H9 (cell line): ENCODE results near the gene PAX6. TPM values are rescaled to one million over a fixed set of nuclear protein-coding genes. Genes with fewer than 3 reads are reported as not detected.

Experiments
- DNase-seq: peaks from one replicate; pipeline ENCODE4 v3.0.0-alpha.2; 2017
- H2AFZ ChIP-seq: one replicate; pipeline ENCODE4 v1.6.1; 2013; ENCODE audit warnings: mild to moderate bottlenecking, low read length, control low read depth, moderate library complexity
- H2AK5ac ChIP-seq: 2 replicates; pipeline ENCODE4 v1.6.1; 2013; ENCODE audit warnings: low read length, control low read depth, mixed read lengths; ENCODE audit not compliant: insufficient read length
- H2BK120ac ChIP-seq: one replicate; pipeline ENCODE4 v1.6.1; 2013; ENCODE audit warnings: low read depth, mild to moderate bottlenecking, low read length, control low read depth, inconsistent platforms; ENCODE audit not compliant: poor library complexity, severe bottlenecking
- H2BK12ac ChIP-seq: 2 replicates; pipeline ENCODE4 v1.6.1; 2013; ENCODE audit warnings: low read length, control low read depth, mixed read lengths, low read depth; ENCODE audit not compliant: insufficient read length
- H2BK15ac ChIP-seq: 2 replicates; pipeline ENCODE4 v1.6.1; 2013; ENCODE audit warnings: low read depth, low read length, control low read depth
- H2BK20ac ChIP-seq: one replicate; pipeline ENCODE4 v1.6.1; 2013; ENCODE audit warnings: low read depth, mild to moderate bottlenecking, low read length, control low read depth, inconsistent platforms; ENCODE audit not compliant: poor library complexity, severe bottlenecking
- H2BK5ac ChIP-seq: 2 replicates; pipeline ENCODE4 v1.6.1; 2013; ENCODE audit warnings: low read length, control low read depth, mixed read lengths; ENCODE audit not compliant: insufficient read length
- H3K14ac ChIP-seq: 2 replicates; pipeline ENCODE4 v1.6.1; 2013; ENCODE audit warnings: low read length, control low read depth; ENCODE audit not compliant: insufficient read depth
- H3K18ac ChIP-seq: 2 replicates; pipeline ENCODE4 v1.6.1; 2013; ENCODE audit warnings: low read depth, mild to moderate bottlenecking, mixed read lengths, low read length, control low read depth; ENCODE audit not compliant: insufficient read length
- H3K23ac ChIP-seq: 2 replicates; pipeline ENCODE4 v1.6.1; 2013; ENCODE audit warnings: low read length, control low read depth, mixed read lengths, low read depth; ENCODE audit not compliant: insufficient read length
- H3K23me2 ChIP-seq: 2 replicates; pipeline ENCODE4 v1.6.1; 2013; ENCODE audit warnings: low read depth, mild to moderate bottlenecking, mixed read lengths, low read length, control low read depth; ENCODE audit not compliant: insufficient read length, poor library complexity, severe bottlenecking
- H3K27ac ChIP-seq: 2 replicates; pipeline ENCODE4 v1.5.1; 2013; ENCODE audit warnings: low read length, control low read depth, mixed read lengths, low read depth; ENCODE audit not compliant: insufficient read length
- H3K27me3 ChIP-seq: 2 replicates; pipeline ENCODE4 v1.6.1; 2013; ENCODE audit warnings: low read length, control low read depth, inconsistent platforms; ENCODE audit not compliant: insufficient read depth
- H3K4ac ChIP-seq: 2 replicates; pipeline ENCODE4 v1.6.1; 2013; ENCODE audit warnings: low read depth, mild to moderate bottlenecking, control low read depth, inconsistent platforms, low read length, moderate library complexity
- H3K4me1 ChIP-seq: 2 replicates; pipeline ENCODE4 v1.6.1; 2013; ENCODE audit warnings: low read length, control low read depth, inconsistent platforms; ENCODE audit not compliant: insufficient read depth
- H3K4me2 ChIP-seq: 2 replicates; pipeline ENCODE4 v1.6.1; 2013; ENCODE audit warnings: low read length, control low read depth, mixed read lengths; ENCODE audit not compliant: insufficient read length, insufficient read depth
- H3K56ac ChIP-seq: 2 replicates; pipeline ENCODE4 v1.6.1; 2013; ENCODE audit warnings: low read depth, mild to moderate bottlenecking, mixed read lengths, low read length, control low read depth; ENCODE audit not compliant: insufficient read length
- H3K79me1 ChIP-seq: 2 replicates; pipeline ENCODE4 v1.6.1; 2013; ENCODE audit warnings: low read depth, mild to moderate bottlenecking, moderate library complexity, low read length, control low read depth, inconsistent platforms; ENCODE audit not compliant: insufficient read depth, poor library complexity, severe bottlenecking
- H3K79me2 ChIP-seq: 2 replicates; pipeline ENCODE4 v1.6.1; 2013; ENCODE audit warnings: low read length, control low read depth, inconsistent platforms; ENCODE audit not compliant: insufficient read depth
- H3K9ac ChIP-seq: 2 replicates; pipeline ENCODE4 v1.6.1; 2013; ENCODE audit warnings: low read length, control low read depth, mixed read lengths; ENCODE audit not compliant: insufficient read length; ENCODE audit errors: extremely low read depth
- H3K9me3 ChIP-seq: one replicate; pipeline ENCODE4 v1.6.1; 2013; ENCODE audit warnings: low read depth, low read length, inconsistent platforms; ENCODE audit not compliant: control insufficient read depth
- H3T11ph ChIP-seq: one replicate; pipeline ENCODE4 v1.6.1; 2013; ENCODE audit warnings: mild to moderate bottlenecking, low read length, control low read depth, inconsistent platforms
- H4K20me1 ChIP-seq: one replicate; pipeline ENCODE4 v1.6.1; 2013; ENCODE audit not compliant: control insufficient read depth, insufficient read length, insufficient read depth
- H4K5ac ChIP-seq: 2 replicates; pipeline ENCODE4 v1.6.1; 2013; ENCODE audit warnings: low read depth, mild to moderate bottlenecking, mixed read lengths, low read length, control low read depth; ENCODE audit not compliant: insufficient read length
- H4K8ac ChIP-seq: replicated peaks from 2 replicates; pipeline ENCODE4 v1.6.1; 2013; ENCODE audit warnings: low read length, control low read depth, mixed read lengths, low read depth; ENCODE audit not compliant: insufficient read length
- H4K91ac ChIP-seq: 2 replicates; pipeline ENCODE4 v1.6.1; 2013; ENCODE audit warnings: low read depth, mild to moderate bottlenecking, moderate library complexity, mixed read lengths, low read length, control low read depth; ENCODE audit not compliant: insufficient read length
- H3K27ac Mint-ChIP-seq, 3 experiments: 2 replicates in 2 of 3; 3 replicates in 1 of 3; pipeline ENCODE4 v1.8.0; 2020 to 2021; ENCODE audit warnings: mixed read lengths in 3 of 3, mild to moderate bottlenecking in 1 of 3, moderate library complexity in 1 of 3
- H3K27me3 Mint-ChIP-seq: 2 replicates; pipeline ENCODE4 v1.8.0; 2021; ENCODE audit warnings: low read depth, mild to moderate bottlenecking, moderate library complexity, mixed read lengths
- H3K36me3 Mint-ChIP-seq, 3 experiments: 2 replicates in 2 of 3; 3 replicates in 1 of 3; pipeline ENCODE4 v1.8.0; 2020 to 2021; ENCODE audit warnings: low read depth in 3 of 3, mixed read lengths in 3 of 3; ENCODE audit not compliant: insufficient read depth in 1 of 3
- H3K4me1 Mint-ChIP-seq, 2 experiments: 2 replicates each; pipeline ENCODE4 v1.8.0; 2020; ENCODE audit warnings: mixed read lengths in 2 of 2
- H3K4me3 Mint-ChIP-seq, 2 experiments: 2 replicates in 1 of 2; 3 replicates in 1 of 2; pipeline ENCODE4 v1.8.0; 2020 to 2021; ENCODE audit warnings: mild to moderate bottlenecking in 2 of 2, mixed read lengths in 2 of 2, moderate library complexity in 1 of 2
- H3K9me3 Mint-ChIP-seq, 2 experiments: 2 replicates in 1 of 2; 3 replicates in 1 of 2; pipeline ENCODE4 v1.8.0; 2020; ENCODE audit warnings: mild to moderate bottlenecking in 2 of 2, mixed read lengths in 2 of 2, moderate library complexity in 1 of 2
- CTCF ChIP-seq: fragments of 200-600 bp; sonication (generic); conservative IDR thresholded peaks from 3 replicates; pipeline ENCODE4 v1.8.0; 2021; ENCODE audit warnings: antibody characterized with exemption, mild to moderate bottlenecking
- WGBS: extraction: QIAGEN DNeasy Blood & Tissue Kit; methylation state at CpG from one replicate; pipeline ENCODE4 v1.1.7; 2013; ENCODE audit warnings: missing lambda C conversion rate, low lambda C conversion rate, mixed read lengths; ENCODE audit not compliant: insufficient read length; ENCODE audit errors: extremely low coverage; 5-methylcytosine and 5-hydroxymethylcytosine counted together
- total RNA-seq: library from RNA; stranded (reverse); gene quantifications from 2 replicates; pipeline ENCODE4 v1.2.1, GENCODE V29; 2021

Gene PAX6
- total RNA-seq, 1 experiment from 2014 or later, result not detected

- Mint-ChIP-seq H3K9me3 (peaks cover 0 to 5% of the 10 kb centered on the region in 2 experiments; a peak in 1 of 5 replicates), H3K4me1 (peaks cover 54 to 74% of the 10 kb centered on the region in 2 experiments), H3K36me3 (no peaks in the 10 kb centered on the region; a peak in 1 of 7 replicates), H3K27ac (0 out of 7 replicates have a peak overlapping the region, but pooled peaks of 1 of the 3 experiments have one; percentile 27), H3K4me3 (peak overlapping the region; percentile 16 to 67; a peak in 4 of 5 replicates), H3K27me3 (peaks cover 99% of the 10 kb centered on the region)
- Histone ChIP-seq H3K23ac (no peak overlapping the region), H3K9me3 (no peaks in the 10 kb centered on the region), H3K27ac (no peak overlapping the region), H4K8ac (no peak overlapping the region), H4K5ac (no peak overlapping the region), H2BK15ac (no peak overlapping the region), H3K14ac (no peak overlapping the region), H4K20me1 (peaks cover 3% of the 10 kb centered on the region), H2BK120ac (no peak overlapping the region), H2AK5ac (no peak overlapping the region), H2AFZ (no peak overlapping the region), H3K27me3 (peaks cover 71% of the 10 kb centered on the region), H4K91ac (no peak overlapping the region), H3K18ac (no peak overlapping the region), H3K9ac (no peak overlapping the region), H2BK12ac (no peak overlapping the region), H3K4me2 (peak overlapping the region; percentile 68), H3T11ph (no peak overlapping the region), H3K79me1 (no peaks in the 10 kb centered on the region), H3K79me2 (no peaks in the 10 kb centered on the region), H2BK5ac (no peak overlapping the region), H3K23me2 (peaks cover 22% of the 10 kb centered on the region), H3K4me1 (no peaks in the 10 kb centered on the region; the same call in 1 of the 2 replicates), H2BK20ac (no peak overlapping the region), H3K4ac (no peak overlapping the region), H3K56ac (no peak overlapping the region)
- no CpG with 5 or more reads among the region's 18 CpGs for WGBS
- DNase-seq, result no peak
- no peak for TF ChIP-seq CTCF
These were observed 13.3 kb upstream of the PAX6 start for GRCh38 chr11:31824332-31824878.
